Omental fat pad (tissue), 4 donors: ENCODE data around the gene CCDC3. TPM values are rescaled to one million over a fixed set of nuclear protein-coding genes. Genes with fewer than 3 reads are reported as not detected.

Source experiments
- ATAC-seq: fragments of 150-250 bp; one replicate; pipeline ENCODE4 v1.9.1; 2016; ENCODE audit warnings: mild to moderate bottlenecking, moderate library complexity; ENCODE audit not compliant: low FRiP score
- DNase-seq: peaks from one replicate; pipeline ENCODE4 v3.0.0-alpha.2; 2019; ENCODE audit warnings: low spot score
- CTCF ChIP-seq, 3 donors: fragments of 450-650 bp; IDR thresholded peaks; one replicate each; pipeline ENCODE4 v1.5.1; 2016 to 2017; ENCODE audit warnings: antibody characterized with exemption in 3 of 3, mild to moderate bottlenecking in 3 of 3, moderate library complexity in 2 of 3
- total RNA-seq, 4 donors: library from RNA; depleted of rRNA; stranded (reverse); fragments of >200 nt; gene quantifications; one replicate each; pipeline ENCODE4 v1.1.0, GENCODE V29; 2016

CCDC3 gene
- total RNA-seq, 4 donors from 2014 or later = 23.5 to 77.8 (median 39.1) TPM

DNA sequence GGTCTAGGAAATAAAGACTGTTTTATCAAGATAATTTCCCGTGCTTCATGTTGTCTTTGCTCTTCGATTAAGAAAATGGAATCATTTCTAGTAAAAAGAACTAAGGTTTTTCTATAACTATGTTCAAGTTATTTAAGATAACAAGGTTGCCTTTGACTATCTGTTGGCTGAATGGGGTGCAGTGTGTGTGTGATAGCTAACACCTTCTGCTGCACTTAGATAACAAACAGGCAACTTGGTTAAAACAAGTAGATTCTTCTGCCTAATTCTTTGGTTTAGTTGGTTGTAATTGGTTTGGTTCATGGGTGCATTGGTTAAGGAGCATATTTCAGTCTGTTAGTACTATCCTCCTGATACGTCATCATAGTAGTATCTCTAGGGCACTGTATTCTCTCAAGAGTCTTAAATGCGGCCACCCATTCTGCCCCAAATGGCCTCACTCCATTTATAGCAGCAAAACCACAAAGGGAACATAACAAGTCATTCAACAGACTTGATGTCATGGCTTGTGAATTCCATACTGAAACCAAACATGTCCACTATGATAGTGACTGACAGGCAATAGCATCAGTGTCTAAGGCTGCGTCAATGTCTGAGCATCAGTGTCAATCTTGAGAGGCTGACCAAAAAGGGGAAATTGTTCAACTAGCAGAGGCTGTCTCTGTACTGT lies 55.7 kb downstream of the CCDC3 start:
- TF ChIP-seq CTCF (IDR thresholded peaks at IDR 0.05) = no peak
- no peak for ATAC-seq
- DNase-seq = no peak

- ATAC-seq (no peak), DNase-seq (no peak)
- TF ChIP-seq CTCF (IDR thresholded peaks at IDR 0.05) = no peak
Observed at GRCh38 chr10:12944931-12945330, 56.6 kb downstream of the CCDC3 start.

- DNase-seq (no peak), ATAC-seq (no peak)
- TF ChIP-seq CTCF (IDR thresholded peaks at IDR 0.05) = no peak
Observed at GRCh38 chr10:12943425-12943824, 58.1 kb downstream of the CCDC3 start.

- DNase-seq = no peak
- ATAC-seq = no peak
- TF ChIP-seq CTCF (IDR thresholded peaks at IDR 0.05) = no peak
Observed at GRCh38 chr10:12941966-12942365, 59.5 kb downstream of the CCDC3 start.

- ATAC-seq = no peak
Observed at GRCh38 chr10:12940791-12941190, 60.7 kb downstream of the CCDC3 start.

GRCh38 chr10:12938271-12938670 lies 63.2 kb downstream of the CCDC3 start:
- ATAC-seq (no peak), DNase-seq (no peak)
- no peak for TF ChIP-seq CTCF (IDR thresholded peaks at IDR 0.05)

More at GRCh38 chr10:12940791-12941190, 60.7 kb downstream of the CCDC3 start:
- DNase-seq = no peak
- TF ChIP-seq CTCF (IDR thresholded peaks at IDR 0.05) = no peak

- DNase-seq (no peak), ATAC-seq (no peak)
- no peak for TF ChIP-seq CTCF (IDR thresholded peaks at IDR 0.05)
Observed at GRCh38 chr10:12937527-12937926, 64.0 kb downstream of the CCDC3 start.
